Calu3 (cell line): ENCODE data around the gene CALR3. TPM values are rescaled to one million over a fixed set of nuclear protein-coding genes. Genes with fewer than 3 reads are reported as not detected.

Experiments used
- BruUV-seq: library from RNA; stranded (reverse); fragments of 400-500 nt; replicated peaks from 2 replicates; lab custom pipeline; 2021; lab: Mats Ljungman, UMichigan
- CTCF ChIA-PET: fragments of 300-600 bp; sonication (Branson Sonifier 250); formaldehyde crosslinking; loops from one replicate; lab custom pipeline; 2022; ENCODE audit warnings: antibody characterized with exemption; lab: Charles Lee
- DNase-seq: peaks from one replicate; pipeline ENCODE4 v3.0.0; 2022
- H3K27ac Mint-ChIP-seq: one replicate; pipeline ENCODE4 v1.8.0; 2022; ENCODE audit warnings: mixed read lengths; ENCODE audit not compliant: unreplicated experiment
- H3K27me3 Mint-ChIP-seq: one replicate; pipeline ENCODE4 v1.8.0; 2022; ENCODE audit warnings: mixed read lengths; ENCODE audit not compliant: unreplicated experiment
- H3K36me3 Mint-ChIP-seq: one replicate; pipeline ENCODE4 v1.8.0; 2022; ENCODE audit warnings: mild to moderate bottlenecking, moderate library complexity, mixed read lengths; ENCODE audit not compliant: insufficient read depth, unreplicated experiment
- H3K4me1 Mint-ChIP-seq: one replicate; pipeline ENCODE4 v1.8.0; 2022; ENCODE audit warnings: mild to moderate bottlenecking, low read depth, mixed read lengths; ENCODE audit not compliant: unreplicated experiment
- H3K4me3 Mint-ChIP-seq: one replicate; pipeline ENCODE4 v1.8.0; 2022; ENCODE audit warnings: mild to moderate bottlenecking, low read depth, moderate library complexity, mixed read lengths; ENCODE audit not compliant: unreplicated experiment
- H3K9me3 Mint-ChIP-seq: one replicate; pipeline ENCODE4 v1.8.0; 2022; ENCODE audit warnings: low read depth, mixed read lengths; ENCODE audit not compliant: unreplicated experiment
- CTCF ChIP-seq: fragments of 200-600 bp; IDR thresholded peaks from one replicate; pipeline ENCODE4 v1.8.0; 2022; ENCODE audit warnings: antibody characterized with exemption; ENCODE audit not compliant: unreplicated experiment
- intact Hi-C: fragments of 100-400 bp; cut with micrococcal nuclease; formaldehyde crosslinking; loops from one replicate; pipeline ENCODE4 v1.10.0; 2022; ENCODE audit not compliant: unreplicated experiment
- total RNA-seq: library from RNA; stranded (reverse); gene quantifications from 2 replicates; pipeline ENCODE4 v1.2.3, GENCODE V29; 2022

CALR3 gene
- total RNA-seq, 1 experiment from 2014 or later, result not detected

DNA sequence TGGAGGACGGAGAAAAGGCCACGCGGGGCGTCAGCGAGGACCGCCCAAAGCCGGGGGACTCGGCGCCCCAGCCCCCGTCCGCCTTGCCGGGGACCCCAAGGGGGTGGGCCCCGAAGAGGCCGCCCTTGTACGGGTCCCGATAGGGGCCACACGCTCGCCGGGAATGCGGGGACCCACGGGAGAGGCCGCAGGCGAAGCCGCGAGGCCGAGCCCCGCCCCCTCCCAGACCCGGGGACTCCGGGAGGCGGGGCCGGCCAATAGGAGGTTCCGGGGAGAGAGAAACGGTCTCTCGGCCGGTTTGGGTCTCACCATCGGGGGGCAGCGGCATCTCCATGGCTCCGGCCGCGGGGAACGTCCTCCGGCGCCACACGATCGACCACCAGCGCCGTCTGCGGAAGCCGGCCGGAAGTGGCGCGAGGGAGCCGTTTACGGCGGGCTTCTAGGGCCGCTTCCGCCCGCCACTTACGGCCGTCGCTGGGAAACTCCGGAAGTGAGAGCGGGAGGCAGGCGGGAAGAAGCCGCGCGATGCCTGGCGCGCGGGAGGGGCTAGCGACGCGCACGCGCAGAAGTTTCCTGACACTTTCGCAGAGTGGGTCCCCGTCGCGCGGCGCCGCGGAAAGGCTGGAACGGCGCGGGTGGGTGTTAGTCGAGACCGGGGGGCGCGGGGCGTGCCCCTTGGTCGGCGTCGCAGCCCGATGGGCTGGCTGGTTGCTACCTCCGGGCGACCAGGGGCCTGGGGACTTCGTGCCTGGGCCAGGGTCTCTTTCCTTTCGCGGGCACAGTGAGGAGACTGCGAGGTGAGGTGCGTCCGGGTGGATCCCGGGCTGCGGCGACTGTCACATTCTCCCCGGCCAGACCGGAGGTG lies 46.3 kb upstream of the CALR3 start, which contains the start of gene CHERP:
Gene CHERP (minus strand): TSS at position 393 of the 865 bp plus-strand sequence. CDS start 59 bp downstream, at position 334.
- Mint-ChIP-seq H3K9me3 (no peaks in the 10 kb centered on the region), H3K4me3 (peak within 1 kb of the TSS; percentile 81), H3K27me3 (no peaks in the 10 kb centered on the region), H3K27ac (peak within 1 kb of the TSS; percentile 52), H3K36me3 (peaks cover 69% of the 10 kb centered on the region), H3K4me1 (no peaks in the 10 kb centered on the region)
- intact Hi-C loops, result no loop called here
- CTCF ChIA-PET, result interaction anchor here (0.6 kb wide), 1 partner anchor 27 kb away, joined by 3 read pairs; no protein-coding TSS in a partner anchor
- TF ChIP-seq CTCF, result no peak
- DNase-seq, result peak; percentile 88
- no TSS peak for BruUV-seq

DNA sequence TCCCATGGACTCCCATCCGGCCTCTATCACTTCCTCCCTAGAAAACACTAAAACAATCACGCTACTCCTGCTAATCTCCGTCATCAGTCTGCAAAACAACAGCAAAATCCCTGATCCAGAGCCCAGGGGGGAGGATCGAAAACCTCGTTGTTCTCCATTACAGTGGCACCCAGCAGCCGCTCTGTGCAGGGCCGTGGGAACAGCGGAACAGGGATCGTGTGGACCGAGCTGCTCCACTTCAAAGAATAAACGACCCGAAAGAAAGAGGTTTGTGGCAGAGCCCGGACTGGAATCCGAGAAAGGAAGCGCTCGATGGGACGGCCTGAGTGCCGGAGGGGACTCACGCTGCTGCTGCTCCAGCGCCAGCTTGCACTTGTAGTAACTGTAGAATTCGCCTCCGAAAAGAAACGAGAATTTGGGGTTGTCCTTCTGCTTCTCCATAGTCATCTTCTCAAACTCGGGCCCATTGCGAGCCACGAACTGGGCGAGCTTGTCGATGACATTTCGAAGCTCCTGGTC lies 45.6 kb upstream of the CALR3 start:
- no peak for TF ChIP-seq CTCF
- DNase-seq, result peak; percentile 4
- TSS peak; percentile 88 for BruUV-seq
- CTCF ChIA-PET, result interaction anchor here (0.6 kb wide), 1 partner anchor 28 kb away, joined by 3 read pairs; no protein-coding TSS in a partner anchor
- H3K4me3 Mint-ChIP-seq, result peak overlapping the region; percentile 81
- intact Hi-C loops, result no loop called here
- peak overlapping the region; percentile 34 for H3K27ac Mint-ChIP-seq
- H3K36me3 Mint-ChIP-seq, result peaks cover 69% of the 10 kb centered on the region
- H3K4me1 Mint-ChIP-seq, result no peaks in the 10 kb centered on the region
- H3K27me3 Mint-ChIP-seq, result no peaks in the 10 kb centered on the region
- H3K9me3 Mint-ChIP-seq, result no peaks in the 10 kb centered on the region

- Mint-ChIP-seq H3K36me3 (peaks cover 69% of the 10 kb centered on the region), H3K27ac (no peak overlapping the region), H3K27me3 (no peaks in the 10 kb centered on the region), H3K4me1 (no peaks in the 10 kb centered on the region), H3K9me3 (no peaks in the 10 kb centered on the region), H3K4me3 (peak overlapping the region; percentile 81)
- TF ChIP-seq CTCF, result no peak
- CTCF ChIA-PET, result no interaction called here
- BruUV-seq, result no TSS peak
- intact Hi-C loops, result no loop called here
- DNase-seq, result no peak
Observed at GRCh38 chr19:16540948-16541347, 45.0 kb upstream of the CALR3 start.

GRCh38 chr19:16537111-16537510 lies 41.1 kb upstream of the CALR3 start:
- intact Hi-C loops, result no loop called here
- no peak for TF ChIP-seq CTCF

More at GRCh38 chr19:16537111-16537510, 41.1 kb upstream of the CALR3 start:
- no peaks in the 10 kb centered on the region for H3K27me3 Mint-ChIP-seq
- H3K4me1 Mint-ChIP-seq, result no peaks in the 10 kb centered on the region
- no peak overlapping the region for H3K27ac Mint-ChIP-seq
- no TSS peak for BruUV-seq
- no peaks in the 10 kb centered on the region for H3K9me3 Mint-ChIP-seq
- H3K4me3 Mint-ChIP-seq, result no peak overlapping the region
- CTCF ChIA-PET, result no interaction called here
- peaks cover 68% of the 10 kb centered on the region for H3K36me3 Mint-ChIP-seq
- no peak for DNase-seq
